ENCODE results near the gene SH2D5. TPM values are rescaled to one million over a fixed set of nuclear protein-coding genes. Genes with fewer than 3 reads are reported as not detected.
"Not testable (repeated sequence)": the region's sequence is repeated elsewhere in the genome, so short reads cannot be mapped to it uniquely, and the experiment has no call there.

The SH2D5 gene
- polyA plus RNA-seq, 3 donors = 1.0 to 1.7 (median 1.4) TPM

DNA sequence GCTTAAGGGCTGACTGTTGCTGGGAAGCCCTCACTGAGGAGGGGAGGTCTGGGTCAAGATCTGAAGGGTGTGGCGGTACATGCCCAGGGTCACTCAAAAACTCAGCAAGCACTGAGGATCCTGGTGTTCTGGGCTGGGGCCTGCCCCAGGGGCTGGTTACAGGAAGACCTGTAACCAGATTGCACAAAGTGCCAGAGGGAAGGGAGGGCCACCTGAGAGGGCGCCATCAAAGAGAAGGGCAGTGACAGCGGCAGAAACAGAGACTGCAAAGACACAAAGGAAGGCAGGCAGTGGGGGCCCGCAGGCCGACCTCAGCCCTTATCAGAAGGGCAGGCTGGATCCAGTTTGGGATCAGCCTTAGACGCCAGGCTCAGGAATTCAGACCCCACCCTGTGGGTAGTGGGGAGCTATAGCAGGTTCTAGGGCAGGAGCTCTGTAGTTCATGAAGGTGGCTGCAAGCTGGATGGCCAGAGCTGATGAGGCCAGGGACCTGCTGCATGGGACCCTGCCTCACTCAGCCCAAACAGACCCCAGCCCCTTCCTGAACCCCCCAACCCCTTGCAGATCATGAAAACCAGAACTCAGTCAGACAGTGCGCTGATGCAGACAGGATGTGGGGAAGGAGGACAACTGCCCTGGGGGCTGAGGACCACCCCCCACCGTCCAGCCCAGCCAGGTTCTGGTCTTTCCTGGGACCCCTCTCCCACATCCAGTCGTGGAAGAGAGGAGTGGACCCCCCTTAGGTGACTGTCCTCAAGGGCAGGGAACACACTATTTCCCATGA, 3.9 kb downstream of the SH2D5 start:
- no peak for DNase-seq

DNA sequence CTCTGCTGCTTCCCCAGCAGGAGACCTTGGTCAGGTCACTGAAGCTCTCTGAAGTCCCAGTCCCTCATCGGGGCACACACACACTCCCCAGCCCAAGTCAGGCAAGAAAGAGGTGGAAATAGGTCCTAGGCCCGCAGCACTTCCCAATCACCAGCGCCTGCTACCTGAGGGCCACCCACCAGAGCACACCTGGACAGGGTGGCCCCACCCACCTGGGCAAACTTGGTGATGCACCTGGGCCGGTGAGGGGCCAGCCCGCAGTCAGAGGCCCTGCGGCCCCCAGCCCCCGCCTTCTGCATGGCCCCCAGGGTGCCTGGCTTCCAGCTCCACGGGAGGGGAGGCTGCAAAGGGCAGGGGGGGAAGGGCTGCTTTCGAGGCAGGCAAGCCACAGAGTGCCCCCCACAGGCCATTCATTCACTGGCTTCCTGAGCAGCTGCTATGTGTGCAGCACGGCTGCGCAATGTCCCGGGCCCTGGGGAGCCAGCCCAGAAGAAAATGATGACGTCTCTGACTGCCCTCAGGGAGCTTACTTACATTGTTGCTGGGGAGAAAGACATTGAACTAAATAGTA, 4.7 kb downstream of the SH2D5 start:
- DNase-seq = no peak

- DNase-seq = no peak
These were observed 5.4 kb downstream of the SH2D5 start for GRCh38 chr1:20726932-20727745.

- no peak for DNase-seq
These were observed 6.2 kb downstream of the SH2D5 start for GRCh38 chr1:20726118-20726911.

- DNase-seq = no peak
These were observed 7.0 kb downstream of the SH2D5 start for GRCh38 chr1:20725189-20726117.

DNA sequence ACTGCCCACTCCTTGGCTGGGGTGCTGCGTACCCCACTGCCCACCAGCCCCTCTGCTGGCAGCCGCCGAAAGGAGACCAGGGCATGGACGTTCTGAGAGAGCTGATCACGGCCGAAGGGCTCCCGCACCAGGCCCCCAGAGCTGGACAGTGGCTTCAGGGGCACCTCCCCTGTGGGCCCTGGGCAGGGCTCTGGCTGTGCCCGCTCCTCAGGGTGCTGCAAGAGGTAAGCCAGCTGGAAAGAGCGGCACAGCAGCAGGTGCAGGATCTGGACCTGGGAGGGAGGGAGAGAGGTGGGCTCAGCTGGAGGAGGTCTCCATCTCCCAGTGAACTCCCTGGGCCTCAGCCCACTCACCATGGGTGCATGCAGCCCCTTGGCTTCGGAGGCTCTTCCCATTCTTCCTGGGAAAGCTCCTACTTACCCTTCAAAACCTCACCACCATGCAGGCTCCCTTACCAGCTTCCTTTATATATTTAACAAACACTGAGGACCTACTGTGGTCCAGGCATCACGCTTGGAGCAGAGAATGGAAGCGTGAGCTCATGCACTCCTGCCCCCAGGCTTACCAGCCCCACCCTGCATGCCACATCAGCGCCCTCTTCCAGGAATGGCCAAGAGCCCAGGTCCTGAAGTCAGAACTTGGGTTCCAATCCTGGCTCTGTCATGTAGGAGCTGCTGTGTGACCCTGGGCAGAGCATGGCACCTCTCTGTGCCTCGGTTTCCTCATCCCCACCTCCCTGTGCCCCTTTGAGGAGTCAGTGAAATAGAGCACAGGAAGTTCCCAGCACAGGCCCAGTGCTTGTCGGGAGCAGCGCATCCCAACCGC, 7.9 kb downstream of the SH2D5 start:
- no peak for DNase-seq

GRCh38 chr1:20723537-20724363, 8.8 kb downstream of the SH2D5 start:
- no peak for DNase-seq

DNA sequence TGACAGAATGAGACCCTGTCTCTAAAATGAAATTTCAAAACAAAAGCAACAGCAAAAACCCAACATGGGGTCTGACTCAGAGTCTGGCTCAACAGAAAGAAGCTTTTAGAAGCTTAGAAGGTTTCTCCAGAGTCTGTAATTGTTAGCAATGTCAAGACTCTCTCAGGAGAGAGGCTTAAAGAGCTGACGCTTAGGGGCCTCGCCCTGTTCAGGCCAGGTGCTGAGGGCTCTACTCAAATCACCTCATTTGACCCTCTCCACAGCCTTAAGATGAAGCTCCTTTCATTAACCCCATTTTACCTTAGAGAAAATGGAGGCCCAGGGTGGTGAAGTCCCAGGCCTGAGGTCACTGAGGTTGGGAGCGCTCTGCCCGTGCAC, 9.4 kb downstream of the SH2D5 start:
- DNase-seq = no peak

DNA sequence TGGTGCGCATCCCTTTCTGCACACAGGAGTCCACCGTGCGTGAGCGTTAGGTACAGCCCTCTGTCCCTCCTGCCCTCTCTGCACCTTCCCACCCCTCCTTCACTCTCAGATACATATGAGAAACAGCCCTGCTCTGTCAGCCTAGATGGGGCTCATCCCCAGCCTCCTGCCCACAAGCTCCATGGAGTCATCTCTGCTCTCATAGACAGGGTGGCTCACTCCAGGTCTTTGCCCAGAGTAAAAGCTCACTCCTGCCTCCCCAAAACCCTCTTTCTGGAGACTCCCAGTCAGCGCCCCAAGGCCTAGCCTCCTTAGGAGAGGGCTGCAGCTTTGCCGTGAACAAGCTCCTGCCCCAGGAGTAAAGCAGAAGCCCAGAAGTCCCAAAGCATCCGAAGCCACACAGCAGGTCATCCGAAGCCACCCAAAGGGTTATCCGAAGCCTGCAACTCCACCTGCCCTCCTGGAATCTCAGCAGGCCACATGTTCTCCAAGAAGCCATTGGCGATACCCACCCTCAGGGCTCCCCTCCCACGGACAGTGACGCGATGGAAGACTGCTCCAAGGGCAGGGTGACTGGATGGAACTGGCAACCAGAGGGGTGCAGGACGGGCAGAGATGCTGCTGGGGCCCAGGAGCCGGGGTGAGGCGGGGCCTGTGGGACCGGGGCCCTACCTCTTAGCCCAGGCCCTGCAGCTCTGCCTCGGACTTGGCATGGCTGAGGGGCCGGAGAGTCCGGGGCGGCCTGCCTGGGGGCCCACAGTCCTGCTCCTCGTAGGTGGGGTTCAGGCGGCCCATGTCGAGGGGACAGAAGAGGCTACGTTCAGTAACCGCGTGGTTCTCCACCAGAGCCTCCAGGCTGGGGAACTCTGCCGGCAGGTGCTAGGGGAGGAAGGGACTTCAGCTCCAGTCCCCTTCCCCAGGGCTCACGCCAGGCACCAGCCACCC, 11.1 kb downstream of the SH2D5 start:
- DNase-seq = no peak

DNA sequence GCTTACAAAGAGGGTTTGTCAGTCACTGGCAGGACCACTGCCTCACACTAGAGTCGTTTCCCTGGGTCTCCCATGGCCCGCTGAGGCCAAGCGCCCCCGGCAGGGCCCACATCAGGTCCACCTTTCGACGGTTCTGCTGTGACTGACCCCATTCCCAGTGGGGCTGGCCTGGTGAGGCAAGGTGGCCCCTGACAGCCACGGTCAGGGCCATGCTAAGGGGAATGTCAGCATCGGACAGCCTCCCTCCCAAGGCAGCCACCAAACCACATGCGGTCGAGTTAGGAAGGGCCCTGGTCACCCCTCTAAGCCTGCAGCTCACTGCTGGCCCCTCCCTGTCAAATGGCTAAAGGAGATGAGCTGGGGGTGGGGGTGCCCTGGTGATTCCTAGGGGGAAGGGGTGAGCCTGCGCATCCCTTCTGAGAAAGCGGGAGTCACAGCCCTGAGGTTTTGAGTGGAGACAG, 11.8 kb downstream of the SH2D5 start:
- no peak for DNase-seq

DNA sequence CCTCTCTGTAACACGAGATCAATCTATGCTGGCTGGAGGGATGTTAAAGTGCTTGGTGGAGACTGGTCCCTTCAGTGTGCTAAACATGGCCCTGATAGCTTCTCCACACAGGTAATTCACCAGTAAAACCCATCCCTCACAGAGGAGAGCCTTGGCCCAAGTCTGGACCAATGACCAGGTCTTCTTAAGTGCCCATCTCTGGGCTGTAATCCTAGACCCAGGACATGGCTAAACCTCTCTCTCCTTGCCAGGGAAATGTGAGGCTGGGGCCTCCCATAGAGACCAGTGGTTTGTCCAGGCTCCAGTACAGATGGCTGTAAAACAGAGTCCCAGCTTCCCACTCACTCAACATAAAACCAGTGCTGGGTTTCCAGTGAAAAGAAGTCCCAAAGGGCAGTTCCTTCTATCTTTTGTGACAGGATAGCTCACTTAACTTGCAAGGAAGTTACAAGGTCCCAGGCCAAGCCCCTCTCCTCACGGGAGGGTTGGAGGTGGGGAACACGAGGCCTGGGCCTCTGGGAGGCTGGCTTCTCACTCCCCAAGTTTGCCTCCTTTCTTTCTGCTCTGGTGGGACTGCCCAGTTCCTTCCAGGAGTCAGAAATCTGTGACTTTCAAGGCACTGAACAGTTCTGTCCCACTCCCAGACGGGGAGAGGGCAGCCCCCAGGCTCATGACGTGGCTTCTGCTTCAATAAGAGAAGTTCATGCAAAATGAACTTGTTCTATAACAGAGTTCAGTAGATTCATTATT, 12.5 kb downstream of the SH2D5 start:
- DNase-seq = no peak

DNA sequence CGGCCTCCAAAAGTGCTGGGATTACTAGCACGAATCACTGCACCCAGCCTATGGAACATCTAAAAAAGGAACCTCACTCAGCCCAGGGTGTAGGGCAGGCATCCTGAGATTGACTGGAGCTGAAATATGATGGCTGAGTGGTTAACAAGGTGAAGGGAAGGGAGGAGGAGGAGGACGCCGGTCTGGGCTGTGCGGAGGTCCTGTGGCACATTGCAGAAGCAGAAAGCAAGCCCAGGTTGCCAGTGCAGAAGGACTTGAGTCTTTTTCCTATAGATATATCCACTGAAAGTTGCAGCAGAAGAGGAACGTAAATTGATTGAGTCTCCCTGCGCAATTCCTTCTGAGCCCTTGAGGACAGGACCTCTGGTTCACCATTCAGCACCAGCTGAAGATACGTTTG, 13.2 kb downstream of the SH2D5 start:
- no peak for DNase-seq

- not testable (repeated sequence) for DNase-seq
These were observed 14.1 kb downstream of the SH2D5 start for GRCh38 chr1:20718343-20718882.

GRCh38 chr1:20717452-20718342, 14.8 kb downstream of the SH2D5 start, which contains the start of gene KIF17:
KIF17 (minus strand) TSS chr1:20718007; CDS start chr1:20717706, 301 bp downstream.
- peak; percentile 77 for DNase-seq

DNA sequence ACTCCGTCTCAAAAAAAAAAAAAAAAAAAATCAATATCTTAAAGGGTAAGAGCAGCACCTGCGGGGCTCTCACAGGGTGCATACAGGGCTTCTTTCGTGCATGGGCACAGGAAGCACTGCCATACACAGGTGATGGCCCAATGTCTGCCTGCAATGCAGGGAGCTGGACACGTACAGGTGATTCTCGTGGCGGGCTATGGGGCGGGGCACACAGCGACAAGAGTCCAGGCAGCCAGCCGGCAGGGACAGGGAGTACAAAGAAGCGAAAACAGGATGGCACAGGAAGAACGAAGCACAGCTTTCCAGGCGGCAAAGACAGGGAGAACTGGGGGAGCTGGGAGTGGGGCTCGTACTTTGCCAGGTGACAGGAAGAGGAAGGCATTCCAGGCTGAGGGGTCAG, 16.3 kb downstream of the SH2D5 start:
- DNase-seq = no peak

DNA sequence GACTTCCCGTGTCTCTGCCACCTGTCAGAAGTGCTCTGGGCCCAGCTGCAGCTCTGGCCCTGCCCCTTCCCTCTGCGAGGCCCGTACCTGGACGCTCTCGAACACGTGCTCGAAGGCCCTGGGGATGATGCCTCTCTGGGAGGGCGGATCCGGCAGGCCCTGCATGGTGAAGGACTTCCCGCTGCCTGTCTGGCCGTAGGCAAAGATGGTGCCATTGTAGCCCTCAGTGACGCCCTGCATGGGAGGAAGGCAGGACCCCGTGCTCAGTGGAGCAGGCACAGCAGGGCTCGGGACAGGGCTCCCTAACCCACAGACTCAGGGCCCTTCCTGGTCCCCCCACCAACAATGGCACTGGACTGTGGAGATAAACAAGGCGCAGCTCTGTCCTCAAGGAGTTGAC, 17.1 kb downstream of the SH2D5 start:
- no peak for DNase-seq

All from renal pelvis (tissue), 4 donors.